ENCODE results near the gene C10orf67.

Gene C10orf67

DNA sequence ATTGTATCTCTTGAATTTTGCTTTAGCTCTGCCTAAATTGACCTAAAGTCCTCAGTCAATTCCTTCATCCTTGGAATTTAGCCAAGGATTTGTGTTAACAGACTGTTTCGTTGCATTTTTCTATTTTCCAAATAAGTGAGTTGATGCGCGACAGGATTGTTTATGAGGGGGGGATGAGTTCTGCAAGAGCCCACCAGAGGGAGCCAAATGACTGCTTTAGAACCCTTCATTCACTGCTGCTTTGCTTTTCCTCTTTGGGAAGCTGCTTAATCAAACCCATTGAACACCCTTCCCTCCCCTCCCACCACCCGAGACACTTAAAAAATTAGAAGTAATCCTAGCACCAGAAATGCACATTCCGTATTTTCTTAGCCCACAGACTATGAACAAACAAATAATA lies 186.2 kb downstream of the C10orf67 start:
- peak; percentile 60 for DNase-seq (ENCODE audit: low spot score)

DNA sequence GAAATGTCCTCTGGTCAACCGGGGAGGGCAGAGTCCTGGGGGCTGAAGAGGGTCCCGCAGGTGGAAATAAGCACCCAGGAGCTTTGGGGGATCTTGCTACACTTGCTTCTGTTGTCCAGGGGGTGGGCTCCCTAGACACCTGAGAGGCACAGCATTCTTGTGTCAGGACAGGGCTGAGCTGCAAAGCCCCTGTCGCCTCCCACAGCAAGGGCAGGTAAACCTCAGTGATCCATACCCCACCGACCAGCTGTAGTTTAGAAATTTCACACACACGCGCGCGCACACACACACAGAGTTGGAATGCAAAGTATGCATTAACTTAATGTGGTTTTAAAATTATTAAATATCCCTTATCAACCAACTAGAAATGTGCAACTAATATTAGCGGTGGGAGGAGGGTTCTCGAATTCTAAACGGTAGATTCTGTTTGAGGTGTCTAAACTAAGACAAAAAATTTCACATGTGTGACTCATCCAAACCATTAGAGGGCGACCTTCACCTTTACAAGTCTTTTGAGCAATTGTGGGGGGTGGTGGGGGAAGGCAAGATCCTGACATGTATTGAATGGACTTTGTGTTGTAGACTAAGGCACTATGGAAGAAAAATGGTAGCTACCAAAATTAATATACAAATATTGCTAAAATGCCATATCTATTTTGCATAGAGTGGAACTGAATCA lies 186.8 kb downstream of the C10orf67 start:
- DNase-seq (ENCODE audit: low spot score) = peak; percentile 15

DNA sequence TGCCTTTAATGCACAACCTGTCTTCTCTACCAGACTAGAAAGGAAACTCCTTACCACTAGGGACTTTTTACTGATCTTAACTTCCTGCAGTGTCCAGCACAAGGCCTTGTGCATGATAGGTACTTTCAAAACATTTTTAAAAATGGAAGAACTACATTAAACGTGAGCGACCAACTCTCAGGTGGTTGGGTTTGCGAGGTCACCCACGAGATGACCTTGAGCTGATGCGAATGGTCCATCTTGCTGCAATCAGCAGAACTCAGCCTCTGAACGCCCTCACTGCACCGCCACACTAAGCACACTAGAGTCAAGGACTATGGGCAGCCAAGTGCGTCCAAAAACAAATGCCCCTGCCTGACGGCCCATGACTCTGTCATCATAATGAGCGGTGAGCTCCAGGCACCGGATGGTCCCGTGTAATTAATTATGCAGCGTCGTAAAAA lies 187.3 kb downstream of the C10orf67 start:
- DNase-seq (ENCODE audit: low spot score) = no peak

DNA sequence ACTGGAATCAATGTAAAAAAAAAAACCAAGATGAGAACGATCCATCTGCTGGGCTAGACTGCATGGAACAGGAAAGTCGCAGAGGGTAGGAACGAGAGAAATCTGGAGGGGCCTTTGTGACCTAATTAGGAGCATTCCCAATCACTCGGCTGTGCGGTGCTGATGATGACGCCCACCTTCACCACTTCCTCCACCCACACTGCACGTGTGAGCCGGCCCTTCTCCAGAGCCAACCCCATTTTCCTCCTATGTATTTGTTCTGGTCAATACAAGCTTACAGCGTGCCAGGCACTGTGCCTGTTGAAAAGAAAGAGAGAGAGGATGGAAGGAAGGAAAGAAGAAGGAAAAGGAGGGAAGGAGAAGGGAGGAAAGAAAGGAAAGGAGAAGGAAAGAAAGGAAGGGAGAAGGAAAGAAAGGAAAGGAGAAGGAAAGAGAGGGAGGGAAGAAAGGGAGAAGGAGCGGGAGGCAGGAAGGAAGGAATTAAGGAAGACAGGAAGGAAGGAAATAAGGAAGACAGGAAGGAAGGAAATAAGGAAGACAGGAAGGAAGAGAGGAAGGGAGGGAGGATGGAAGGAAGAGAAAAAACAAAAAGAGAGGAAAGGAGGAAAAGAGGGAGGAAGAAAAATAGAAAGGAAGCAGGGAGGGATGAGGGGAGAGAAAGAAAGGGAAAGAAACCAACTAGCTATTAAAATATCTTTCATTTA lies 188.0 kb downstream of the C10orf67 start:
- DNase-seq (ENCODE audit: low spot score) = no peak

DNA sequence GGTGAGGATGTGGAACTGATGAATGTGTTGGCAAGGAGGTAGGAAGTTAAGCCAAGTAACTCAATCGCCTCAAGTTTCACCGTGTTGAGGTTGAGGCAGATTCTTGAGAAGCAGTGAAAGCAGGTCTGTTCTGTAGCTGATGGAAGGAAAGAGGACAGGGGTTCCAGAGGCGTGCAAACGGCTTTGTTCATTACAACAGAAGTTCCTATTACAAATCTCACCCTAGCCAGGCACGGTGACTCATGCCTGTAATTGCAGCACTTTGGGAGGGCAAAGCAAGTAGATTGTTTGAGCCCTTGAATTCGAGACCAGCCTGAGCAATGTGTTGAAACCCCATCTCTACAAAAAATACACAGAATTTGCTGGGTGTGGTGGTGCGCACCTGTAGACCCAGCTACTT lies 189.4 kb downstream of the C10orf67 start:
- no peak for DNase-seq (ENCODE audit: low spot score)
